Measurements from ENCODE around the gene SP1. TPM values are rescaled to one million over a fixed set of nuclear protein-coding genes. Genes with fewer than 3 reads are reported as not detected.
A peak's percentile ranks its signal among the peaks of the same experiment; 100 is the strongest.

Gene SP1
- total and polyA plus RNA-seq, 9 of the 15 experiments (the other 6 are each of a cell fraction or from before 2014, with no cell fraction given) = 8.0 to 65.5 (median 41.6) TPM

DNA sequence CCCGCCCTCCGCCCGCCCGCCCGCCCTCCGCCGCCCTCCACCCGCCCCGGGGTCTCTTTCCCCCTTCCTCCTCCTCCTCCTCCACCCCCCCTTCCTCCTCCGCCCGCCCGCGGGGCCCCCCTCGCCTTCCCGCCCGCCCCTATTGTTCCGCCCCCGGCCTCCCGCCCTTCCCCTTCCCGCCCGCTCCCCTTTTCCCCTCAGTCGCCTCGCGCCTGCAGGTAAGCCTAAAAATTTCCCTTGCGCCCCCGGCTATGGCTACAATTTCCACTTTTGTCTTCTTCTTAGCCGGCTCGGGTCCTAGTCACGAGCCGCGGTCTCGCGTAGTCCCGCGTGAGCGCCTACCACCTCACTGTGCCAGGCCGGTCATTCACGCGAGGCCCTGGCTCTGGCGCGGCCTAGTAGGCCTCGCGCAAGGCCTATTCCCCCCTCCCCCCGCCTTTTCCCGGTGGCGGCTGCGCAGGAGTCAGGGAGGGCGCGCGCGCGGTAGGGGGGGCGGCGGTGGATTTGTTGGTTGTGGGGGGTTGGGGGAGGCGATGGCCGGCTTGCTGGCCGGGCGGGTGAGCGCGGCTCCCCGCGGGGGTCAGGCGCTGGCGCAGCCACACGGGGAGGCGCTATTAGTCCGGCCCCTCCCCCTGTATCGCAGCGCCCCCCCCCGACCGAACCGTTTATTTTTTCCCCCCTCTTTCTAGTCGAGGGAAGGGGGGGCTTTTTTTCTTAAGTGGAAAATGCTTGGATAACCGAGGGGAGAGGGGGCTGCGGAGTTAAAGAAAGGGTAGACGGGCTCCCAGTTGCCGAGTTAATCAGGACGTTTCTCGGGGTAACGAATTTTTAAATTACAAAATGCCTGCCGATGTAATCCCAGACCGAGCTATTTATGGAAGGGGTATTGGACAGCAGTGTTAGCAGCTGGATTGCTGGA is 72.4 kb downstream of the SP1 start (continued):
- TF ChIP-seq, protein P1, sequence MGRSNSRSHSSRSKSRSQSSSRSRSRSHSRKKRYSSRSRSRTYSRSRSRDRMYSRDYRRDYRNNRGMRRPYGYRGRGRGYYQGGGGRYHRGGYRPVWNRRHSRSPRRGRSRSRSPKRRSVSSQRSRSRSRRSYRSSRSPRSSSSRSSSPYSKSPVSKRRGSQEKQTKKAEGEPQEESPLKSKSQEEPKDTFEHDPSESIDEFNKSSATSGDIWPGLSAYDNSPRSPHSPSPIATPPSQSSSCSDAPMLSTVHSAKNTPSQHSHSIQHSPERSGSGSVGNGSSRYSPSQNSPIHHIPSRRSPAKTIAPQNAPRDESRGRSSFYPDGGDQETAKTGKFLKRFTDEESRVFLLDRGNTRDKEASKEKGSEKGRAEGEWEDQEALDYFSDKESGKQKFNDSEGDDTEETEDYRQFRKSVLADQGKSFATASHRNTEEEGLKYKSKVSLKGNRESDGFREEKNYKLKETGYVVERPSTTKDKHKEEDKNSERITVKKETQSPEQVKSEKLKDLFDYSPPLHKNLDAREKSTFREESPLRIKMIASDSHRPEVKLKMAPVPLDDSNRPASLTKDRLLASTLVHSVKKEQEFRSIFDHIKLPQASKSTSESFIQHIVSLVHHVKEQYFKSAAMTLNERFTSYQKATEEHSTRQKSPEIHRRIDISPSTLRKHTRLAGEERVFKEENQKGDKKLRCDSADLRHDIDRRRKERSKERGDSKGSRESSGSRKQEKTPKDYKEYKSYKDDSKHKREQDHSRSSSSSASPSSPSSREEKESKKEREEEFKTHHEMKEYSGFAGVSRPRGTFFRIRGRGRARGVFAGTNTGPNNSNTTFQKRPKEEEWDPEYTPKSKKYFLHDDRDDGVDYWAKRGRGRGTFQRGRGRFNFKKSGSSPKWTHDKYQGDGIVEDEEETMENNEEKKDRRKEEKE (IDR thresholded peaks at IDR 0.05; ENCODE audit: borderline replicate concordance in 1 of 2, control insufficient read depth in 1 of 2, low read depth in 2 of 2, low read length in 1 of 2) = no peak
- TF ChIP-seq ZNF23 (CRISPR knock-in tag; IDR thresholded peaks at IDR 0.05) = no peak
- no peak for TF ChIP-seq MCM7 (IDR thresholded peaks at IDR 0.05)
- 0 out of 2 replicates have a peak, but pooled peaks have one; percentile 14 for TF ChIP-seq HIVEP1 (CRISPR knock-in tag; IDR thresholded peaks at IDR 0.05)
- TF ChIP-seq, protein P2, sequence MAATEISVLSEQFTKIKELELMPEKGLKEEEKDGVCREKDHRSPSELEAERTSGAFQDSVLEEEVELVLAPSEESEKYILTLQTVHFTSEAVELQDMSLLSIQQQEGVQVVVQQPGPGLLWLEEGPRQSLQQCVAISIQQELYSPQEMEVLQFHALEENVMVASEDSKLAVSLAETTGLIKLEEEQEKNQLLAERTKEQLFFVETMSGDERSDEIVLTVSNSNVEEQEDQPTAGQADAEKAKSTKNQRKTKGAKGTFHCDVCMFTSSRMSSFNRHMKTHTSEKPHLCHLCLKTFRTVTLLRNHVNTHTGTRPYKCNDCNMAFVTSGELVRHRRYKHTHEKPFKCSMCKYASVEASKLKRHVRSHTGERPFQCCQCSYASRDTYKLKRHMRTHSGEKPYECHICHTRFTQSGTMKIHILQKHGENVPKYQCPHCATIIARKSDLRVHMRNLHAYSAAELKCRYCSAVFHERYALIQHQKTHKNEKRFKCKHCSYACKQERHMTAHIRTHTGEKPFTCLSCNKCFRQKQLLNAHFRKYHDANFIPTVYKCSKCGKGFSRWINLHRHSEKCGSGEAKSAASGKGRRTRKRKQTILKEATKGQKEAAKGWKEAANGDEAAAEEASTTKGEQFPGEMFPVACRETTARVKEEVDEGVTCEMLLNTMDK (IDR thresholded peaks at IDR 0.05; ENCODE audit: borderline replicate concordance, insufficient read depth, low read depth, low read length, poor library complexity, severe bottlenecking) = peak; percentile 26
- TF ChIP-seq KHSRP (IDR thresholded peaks at IDR 0.05) = no peak
- TF ChIP-seq TSC22D4 (tag; IDR thresholded peaks at IDR 0.05) = no peak
- TF ChIP-seq, protein P3, sequence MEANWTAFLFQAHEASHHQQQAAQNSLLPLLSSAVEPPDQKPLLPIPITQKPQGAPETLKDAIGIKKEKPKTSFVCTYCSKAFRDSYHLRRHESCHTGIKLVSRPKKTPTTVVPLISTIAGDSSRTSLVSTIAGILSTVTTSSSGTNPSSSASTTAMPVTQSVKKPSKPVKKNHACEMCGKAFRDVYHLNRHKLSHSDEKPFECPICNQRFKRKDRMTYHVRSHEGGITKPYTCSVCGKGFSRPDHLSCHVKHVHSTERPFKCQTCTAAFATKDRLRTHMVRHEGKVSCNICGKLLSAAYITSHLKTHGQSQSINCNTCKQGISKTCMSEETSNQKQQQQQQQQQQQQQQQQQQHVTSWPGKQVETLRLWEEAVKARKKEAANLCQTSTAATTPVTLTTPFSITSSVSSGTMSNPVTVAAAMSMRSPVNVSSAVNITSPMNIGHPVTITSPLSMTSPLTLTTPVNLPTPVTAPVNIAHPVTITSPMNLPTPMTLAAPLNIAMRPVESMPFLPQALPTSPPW (CRISPR knock-in tag; IDR thresholded peaks at IDR 0.05) = peak; percentile 99
- no peak for TF ChIP-seq ZNF124 (CRISPR knock-in tag; IDR thresholded peaks at IDR 0.05)
- TF ChIP-seq ETV6 (IDR thresholded peaks at IDR 0.05; ENCODE audit: borderline replicate concordance in 1 of 2, low read depth in 2 of 2, low read length in 1 of 2) = no peak
- TF ChIP-seq ETV6 (CRISPR knock-in tag; IDR thresholded peaks at IDR 0.05; ENCODE audit: borderline replicate concordance) = 0 out of 2 replicates have a peak, but pooled peaks have one; percentile 52
- TF ChIP-seq CHD1 (IDR thresholded peaks at IDR 0.05; ENCODE audit: low read length) = peak; percentile 94
- TF ChIP-seq ZNF707 (CRISPR knock-in tag; conservative IDR thresholded peaks at IDR 0.05) = no peak
- no peak for TF ChIP-seq GABPB2 (CRISPR knock-in tag; conservative IDR thresholded peaks at IDR 0.05)
